ENCODE measurements around the gene FAM13B. TPM values are rescaled to one million over a fixed set of nuclear protein-coding genes. Genes with fewer than 3 reads are reported as not detected.
A peak's percentile ranks its signal among the peaks of the same experiment; 100 is the strongest.
"Not testable (repeated sequence)": the region's sequence is repeated elsewhere in the genome, so short reads cannot be mapped to it uniquely, and the experiment has no call there.

The FAM13B gene
- total RNA-seq, 1 donor from 2014 or later = 21.6 TPM

GRCh38 chr5:137989419-137989818 is 43.5 kb downstream of the FAM13B start:
- DNase-seq (ENCODE audit: low read depth in 2 of 2) = no peak

GRCh38 chr5:137975208-137975607 is 57.7 kb downstream of the FAM13B start:
- DNase-seq (ENCODE audit: low read depth in 2 of 2) = no peak

GRCh38 chr5:137970384-137970783 is 62.5 kb downstream of the FAM13B start:
- DNase-seq (ENCODE audit: low read depth in 2 of 2) = not testable (repeated sequence)

GRCh38 chr5:137960819-137961218 is 72.1 kb downstream of the FAM13B start:
- no peak for DNase-seq (ENCODE audit: low read depth in 2 of 2)

- DNase-seq (ENCODE audit: low read depth in 2 of 2) = peak in 1 of 2 donors; percentile 5
Observed at GRCh38 chr5:137960141-137960540, 72.7 kb downstream of the FAM13B start.

- DNase-seq (ENCODE audit: low read depth in 2 of 2) = no peak
Observed at GRCh38 chr5:137959488-137959887, 73.4 kb downstream of the FAM13B start.

GRCh38 chr5:137957948-137958347 is 74.9 kb downstream of the FAM13B start:
- peak in 1 of 2 donors; percentile 74 for DNase-seq (ENCODE audit: low read depth in 2 of 2)

GRCh38 chr5:137954131-137954879 is 78.6 kb downstream of the FAM13B start:
- DNase-seq (ENCODE audit: low read depth in 2 of 2) = peak in 1 of 2 donors; percentile 93

GRCh38 chr5:137945825-137946224 is 87.1 kb downstream of the FAM13B start:
- DNase-seq (ENCODE audit: low read depth in 2 of 2) = no peak

- not testable (repeated sequence) for DNase-seq (ENCODE audit: low read depth in 2 of 2)
Observed at GRCh38 chr5:137944280-137944679, 88.6 kb downstream of the FAM13B start.

GRCh38 chr5:137939331-137939730 is 93.5 kb downstream of the FAM13B start:
- DNase-seq (ENCODE audit: low read depth in 2 of 2) = no peak

- no peak for DNase-seq (ENCODE audit: low read depth in 2 of 2)
Observed at GRCh38 chr5:137938751-137939143, 94.1 kb downstream of the FAM13B start.

GRCh38 chr5:137937994-137938750 is 94.7 kb downstream of the FAM13B start:
- no peak for DNase-seq (ENCODE audit: low read depth in 2 of 2)

GRCh38 chr5:137935694-137936093 is 97.2 kb downstream of the FAM13B start:
- DNase-seq (ENCODE audit: low read depth in 2 of 2) = no peak

- no peak for DNase-seq (ENCODE audit: low read depth in 2 of 2)
Observed at GRCh38 chr5:137935190-137935589, 97.7 kb downstream of the FAM13B start.

- peak; percentile 15 to 18 for DNase-seq (ENCODE audit: low read depth in 2 of 2)
Observed at GRCh38 chr5:137933491-137933911, 99.4 kb downstream of the FAM13B start.

GRCh38 chr5:137932800-137933199 is 100.1 kb downstream of the FAM13B start:
- peak in 1 of 2 donors; percentile 57 for DNase-seq (ENCODE audit: low read depth in 2 of 2)

GRCh38 chr5:137923856-137924255 is 109.0 kb downstream of the FAM13B start:
- DNase-seq (ENCODE audit: low read depth in 2 of 2) = peak; percentile 42 to 59

GRCh38 chr5:137921931-137922330 is 110.9 kb downstream of the FAM13B start:
- DNase-seq (ENCODE audit: low read depth in 2 of 2) = peak in 1 of 2 donors; percentile 29

GRCh38 chr5:137916923-137917322 is 116.0 kb downstream of the FAM13B start:
- no peak for DNase-seq (ENCODE audit: low read depth in 2 of 2)

GRCh38 chr5:137914758-137915157 is 118.1 kb downstream of the FAM13B start:
- DNase-seq (ENCODE audit: low read depth in 2 of 2) = no peak

- no peak for DNase-seq (ENCODE audit: low read depth in 2 of 2)
Observed at GRCh38 chr5:137902408-137903133, 130.3 kb downstream of the FAM13B start.

Measured in lung microvascular endothelial cell (primary cell).